ENCODE data around the gene PALMD. TPM values are rescaled to one million over a fixed set of nuclear protein-coding genes. Genes with fewer than 3 reads are reported as not detected.

PALMD gene
- not detected in 2 replicates for total RNA-seq

GRCh38 chr1:99645699-99646531 is at the start of gene PALMD:
TSS of gene PALMD (plus strand) at chr1:99646113. CDS start at chr1:99646318, 205 bp downstream.

Other genes with a start within 250 kb of the PALMD start
- gene FRRS1, start 120.5 kb downstream of the PALMD start, total RNA-seq: 8.2 and 10.1 TPM in 2 replicates
- 10.2 and 14.4 TPM in 2 replicates for gene AGL, start 204.2 kb downstream of the PALMD start, total RNA-seq